Endothelial cell of umbilical vein (primary cell): ENCODE results near the gene AP5B1. TPM values are rescaled to one million over a fixed set of nuclear protein-coding genes. Genes with fewer than 3 reads are reported as not detected.

Experiments used
- Bru-seq: library from RNA; stranded (reverse); fragments of 400-500 nt; gene quantifications from one replicate; lab custom pipeline; 2021; lab: Mats Ljungman, UMichigan
- BruChase-seq, 2 experiments: library from RNA; stranded (reverse); fragments of 400-500 nt; gene quantifications; one replicate each; lab custom pipeline; 2021; lab: Mats Ljungman, UMichigan
- BruUV-seq: library from RNA; stranded (reverse); fragments of 400-500 nt; replicated peaks from 2 replicates; lab custom pipeline; 2021; lab: Mats Ljungman, UMichigan
- CTCF ChIA-PET: fragments of 300-600, 350-600 bp; sonication (Branson Sonifier 250); formaldehyde crosslinking; loops from one replicate; lab custom pipeline; 2021; ENCODE audit warnings: antibody characterized with exemption, inconsistent platforms; lab: Charles Lee
- POLR2A ChIA-PET: fragments of 300-600, 350-600 bp; sonication (Branson Sonifier 250); formaldehyde crosslinking; loops from one replicate; lab custom pipeline; 2021; ENCODE audit warnings: antibody characterized with exemption, inconsistent platforms; lab: Charles Lee
- DNase-seq: peaks from one replicate; pipeline ENCODE4 v3.0.0-alpha.2; 2011; ENCODE audit warnings: low read depth, low spot score
- FAIRE-seq: peaks from 2 replicates; lab custom pipeline; 2011; peaks lifted over from hg19 to GRCh38; lab: Jason Lieb, UNC
- H2AFZ ChIP-seq: 2 replicates; pipeline ENCODE4 v1.6.0; 2012; ENCODE audit warnings: low read depth, low read length, control low read depth, inconsistent platforms
- H3K27ac ChIP-seq: 2 replicates; pipeline ENCODE4 v1.5.1; 2011; ENCODE audit warnings: low read depth, mild to moderate bottlenecking, control low read depth, low read length, moderate library complexity; ENCODE audit not compliant: insufficient read depth
- H3K27me3 ChIP-seq, 2 experiments: 2 replicates each; pipeline versions ENCODE4 v1.6.0 to v1.6.1; 2011; ENCODE audit warnings: low read length in 2 of 2, mixed read lengths in 1 of 2; ENCODE audit not compliant: control insufficient read depth in 2 of 2, insufficient read depth in 2 of 2
- H3K36me3 ChIP-seq, 2 experiments: 2 replicates in 1 of 2; 3 replicates in 1 of 2; pipeline ENCODE4 v1.5.1; 2011; ENCODE audit warnings: low read length in 2 of 2, mild to moderate bottlenecking in 1 of 2, moderate library complexity in 1 of 2; ENCODE audit not compliant: control insufficient read depth in 2 of 2, insufficient read depth in 2 of 2; ENCODE audit errors: extremely low read depth in 1 of 2
- H3K4me1 ChIP-seq: 3 replicates; pipeline ENCODE4 v1.5.1; 2011; ENCODE audit warnings: mild to moderate bottlenecking, low read length; ENCODE audit not compliant: control insufficient read depth, insufficient read depth; ENCODE audit errors: extremely low read depth
- H3K4me2 ChIP-seq: 2 replicates; pipeline ENCODE4 v1.6.1; 2011; ENCODE audit warnings: low read length, control low read depth, mixed read lengths; ENCODE audit not compliant: insufficient read depth
- H3K4me3 ChIP-seq, 3 experiments: fragments of 200-600 bp in 1 of 3; sonication (generic), shearing (Covaris generic) in 1 of 3; replicated peaks in 1 of 3; 2 replicates each; pipeline ENCODE4 v1.5.1; 2011 to 2016; ENCODE audit warnings: control low read depth in 3 of 3, low read length in 3 of 3, mild to moderate bottlenecking in 2 of 3, inconsistent platforms in 1 of 3, low read depth in 1 of 3, moderate library complexity in 1 of 3; ENCODE audit not compliant: insufficient read depth in 1 of 3
- H3K79me2 ChIP-seq: 2 replicates; pipeline ENCODE4 v1.6.0; 2012; ENCODE audit warnings: low read length, inconsistent platforms; ENCODE audit not compliant: control insufficient read depth, insufficient read depth
- H3K9ac ChIP-seq: replicated peaks from 2 replicates; pipeline ENCODE3; 2011; ENCODE audit warnings: low read length, control low read depth; ENCODE audit not compliant: insufficient read depth; ENCODE audit errors: extremely low read depth
- H3K9me1 ChIP-seq: replicated peaks from 3 replicates; pipeline ENCODE4 v1.6.0; 2011; ENCODE audit warnings: mild to moderate bottlenecking, low read length; ENCODE audit not compliant: control insufficient read depth, insufficient read depth; ENCODE audit errors: extremely low read depth
- H3K9me3 ChIP-seq: replicated peaks from 2 replicates; pipeline ENCODE4 v1.5.1; 2012; ENCODE audit warnings: low read length, inconsistent platforms; ENCODE audit not compliant: control insufficient read depth, insufficient read depth
- H4K20me1 ChIP-seq: replicated peaks from 2 replicates; pipeline ENCODE3; 2011; ENCODE audit warnings: mild to moderate bottlenecking, low read length; ENCODE audit not compliant: control insufficient read depth, insufficient read depth; ENCODE audit errors: extremely low read depth
- CTCF ChIP-seq, 2 donors: IDR thresholded peaks; 1 replicate in 1 of 2; 2 replicates in 1 of 2; pipeline ENCODE4 v1.5.1; 2011; ENCODE audit warnings: low read length in 2 of 2, mild to moderate bottlenecking in 2 of 2, moderate library complexity in 2 of 2, control low read depth in 1 of 2, inconsistent platforms in 1 of 2, low read depth in 1 of 2; ENCODE audit not compliant: insufficient read depth in 1 of 2; ENCODE audit errors: extremely low read depth in 1 of 2
- EZH2 ChIP-seq: IDR thresholded peaks from 2 replicates; pipeline ENCODE4 v1.6.1; 2012; ENCODE audit warnings: borderline replicate concordance, low read depth, mild to moderate bottlenecking, moderate library complexity, low read length, inconsistent platforms; ENCODE audit not compliant: severe bottlenecking
- FOS ChIP-seq: IDR thresholded peaks from 2 replicates; pipeline ENCODE4 v1.6.1; 2011; ENCODE audit warnings: mild to moderate bottlenecking, low read length, moderate library complexity, borderline replicate concordance; ENCODE audit not compliant: insufficient read depth
- GATA2 ChIP-seq: IDR thresholded peaks from 2 replicates; pipeline ENCODE4 v1.7.0; 2011; ENCODE audit warnings: low read depth, mild to moderate bottlenecking, moderate library complexity, mixed read lengths, low read length; ENCODE audit not compliant: insufficient read length, insufficient read depth
- JUN ChIP-seq: IDR thresholded peaks from 2 replicates; pipeline ENCODE4 v1.6.1; 2011; ENCODE audit warnings: borderline replicate concordance, low read depth; ENCODE audit not compliant: insufficient read length, insufficient read depth
- MAX ChIP-seq: IDR thresholded peaks from 2 replicates; pipeline ENCODE4 v1.6.1; 2011; ENCODE audit not compliant: insufficient read depth, insufficient read length
- MYC ChIP-seq: IDR thresholded peaks from one replicate; pipeline ENCODE4 v1.6.1; 2011; ENCODE audit warnings: mild to moderate bottlenecking, low read depth, low read length
- POLR2A ChIP-seq: IDR thresholded peaks from 2 replicates; pipeline ENCODE4 v1.6.1; 2012; ENCODE audit warnings: low read depth, mild to moderate bottlenecking, control low read depth, low read length
- POLR2AphosphoS5 ChIP-seq: IDR thresholded peaks from 2 replicates; pipeline ENCODE4 v1.6.1; 2012; ENCODE audit warnings: low read depth, mild to moderate bottlenecking, control low read depth, low read length, moderate library complexity; ENCODE audit not compliant: insufficient read depth
- dilution Hi-C: fragments of 300-500 bp; cut with MboI; formaldehyde crosslinking; loops from one replicate; pipeline ENCODE4 v1.15.0; 2019; ENCODE audit warnings: low sequenced_read_pairs; ENCODE audit not compliant: extremely low pct_ligation_motif_present
- intact Hi-C: fragments of 100-400 bp; cut with micrococcal nuclease; formaldehyde crosslinking; loops from one replicate; pipeline ENCODE4 v1.10.0; 2022
- long read RNA-seq: library from polyadenylated mRNA; stranded (forward); transcript quantifications from one replicate; pipeline ENCODE4 v2.0.0, GENCODE V29; 2021
- polyA minus RNA-seq, 3 experiments: library from RNA; depleted of rRNA, polyadenylated mRNA; stranded (reverse); fragments of >200 nt; gene quantifications; 1 replicate in 1 of 3; 2 replicates in 2 of 3; pipeline ENCODE4 v1.2.3, GENCODE V29; 2011
- polyA plus RNA-seq, 4 experiments: library from polyadenylated mRNA; depleted of rRNA in 3 of 4; stranded (reverse) in 3 of 4; unstranded in 1 of 4; fragments of >200 nt; gene quantifications; 2 replicates each; pipeline versions ENCODE4 v1.2.1 to v1.2.3, GENCODE V29; 2011 to 2012; ENCODE audit warnings: missing spikeins in 1 of 4
- total RNA-seq: library from RNA; stranded (reverse); gene quantifications from 2 replicates; pipeline ENCODE4 v1.2.3, GENCODE V29; 2021

Gene AP5B1
- total RNA-seq (15.3 and 15.5 TPM in 2 replicates), polyA plus RNA-seq (9.2 and 13.0 TPM in 2 replicates), polyA minus RNA-seq (10.6 and 11.9 TPM in 2 replicates), Bru-seq, nascent RNA (percentile 58 among the genes with signal in this experiment), BruChase-seq, experiment 1, labeled RNA remaining after a 6-hour chase (percentile 79 among the genes with signal in this experiment), BruChase-seq, experiment 2, labeled RNA remaining after a 2-hour chase (percentile 86 among the genes with signal in this experiment)
- polyA plus RNA-seq (2011; cell fraction: cytosol; rRNA removed): 5.2 and 7.3 TPM in 2 replicates
- 7.8 and 8.5 TPM in 2 replicates for polyA plus RNA-seq (2011; cell fraction: nucleus; rRNA removed)
- polyA plus RNA-seq (2012): 7.0 and 9.4 TPM in 2 replicates
- polyA minus RNA-seq (2011; cell fraction: cytosol; rRNA and poly(A)+ RNA removed): 22.0 TPM
- 7.5 and 7.9 TPM in 2 replicates for polyA minus RNA-seq (2011; cell fraction: nucleus; rRNA and poly(A)+ RNA removed)
- long read RNA-seq, full-length matches to known transcripts: 20 of 39 reads
- long read RNA-seq, partial matches to known transcripts: 0 of 39 reads
- long read RNA-seq, other reads (novel, unspliced or antisense): 19 of 39 reads

- peak within 1 kb of the TSS; percentile 55 to 74 (median 73) for H3K4me3 ChIP-seq
- intact Hi-C loops: loop anchor here (1.0 to 2.0 kb wide), 3 partner anchors 38 to 208 kb away; partner anchors contain the start of gene CFL1
- DNase-seq: peak; percentile 41
- H3K4me1 ChIP-seq: peaks cover 5% of the 10 kb centered on the region
- POLR2A ChIA-PET: no interaction called here
- peaks cover 24% of the 10 kb centered on the region for H3K79me2 ChIP-seq
- CTCF ChIA-PET: interaction anchor here (0.7 to 4.1 kb wide), 33 partner anchors 10 to 217 kb away, joined by 3 to 109 read pairs (median 7); partner anchors contain the start of genes CCDC85B, EFEMP2, FIBP and KAT5
- BruUV-seq: no TSS peak
- no peaks in the 10 kb centered on the region for H3K9me1 ChIP-seq
- H3K27me3 ChIP-seq: peaks cover 8 to 9% of the 10 kb centered on the region in 2 experiments
- TF ChIP-seq POLR2A (peak; percentile 49), FOS (no peak), POLR2AphosphoS5 (peak; percentile 73)
- no peaks in the 10 kb centered on the region for H3K9me3 ChIP-seq
- peak; percentile 15 for FAIRE-seq
- peak within 1 kb of the TSS; percentile 94 for H2AFZ ChIP-seq
- peaks cover 12 to 14% of the 10 kb centered on the region in 2 experiments for H3K36me3 ChIP-seq
- H3K4me2 ChIP-seq: peak within 1 kb of the TSS; percentile 78
- dilution Hi-C loops: no loop called here
- no peaks in the 10 kb centered on the region for H4K20me1 ChIP-seq
- H3K27ac ChIP-seq: peak within 1 kb of the TSS; percentile 81
- peak within 1 kb of the TSS; percentile 91 for H3K9ac ChIP-seq
These were observed at the start of gene AP5B1 for GRCh38 chr11:65780770-65781151. AP5B1 (minus strand) TSS chr11:65780976; CDS start chr11:65780591, 385 bp downstream.

- Histone ChIP-seq H3K36me3 (no peaks in the 10 kb centered on the region), H4K20me1 (no peaks in the 10 kb centered on the region), H3K27me3 (peaks cover 21 to 28% of the 10 kb centered on the region in 2 experiments), H3K9me1 (no peaks in the 10 kb centered on the region), H2AFZ (no peak overlapping the region), H3K79me2 (no peaks in the 10 kb centered on the region), H3K4me1 (peaks cover 11% of the 10 kb centered on the region), H3K9me3 (no peaks in the 10 kb centered on the region), H3K4me3 (no peak overlapping the region), H3K9ac (no peak overlapping the region), H3K27ac (no peak overlapping the region), H3K4me2 (no peak overlapping the region)
- TF ChIP-seq FOS: no peak
- no peak for TF ChIP-seq CTCF (IDR thresholded peaks at IDR 0.05; ENCODE audit: extremely low read depth in 1 of 2, insufficient read depth in 1 of 2, low read depth in 1 of 2, low read length in 2 of 2)
- TF ChIP-seq EZH2: no peak
- no peak for TF ChIP-seq MYC
- TF ChIP-seq JUN: no peak
- TF ChIP-seq POLR2AphosphoS5: no peak
- no peak for TF ChIP-seq MAX
- no peak for TF ChIP-seq POLR2A
- TF ChIP-seq GATA2: no peak
- intact Hi-C loops: no loop called here
- no peak for DNase-seq
- ChIA-PET CTCF (interaction anchor here (0.8 to 1.2 kb wide), 4 partner anchors 21 to 69 kb away, joined by 3 to 4 read pairs (median 3); partner anchors contain the start of gene MUS81), POLR2A (no interaction called here)
- FAIRE-seq: no peak
- dilution Hi-C loops: no loop called here
- BruUV-seq: no TSS peak
These were observed 48.7 kb upstream of the AP5B1 start for GRCh38 chr11:65829459-65829858.
